PFSK-1 (cell line): ENCODE data around the gene LRRC30.

Experiments used
- FOXP2 ChIP-seq: optimal IDR thresholded peaks from 2 replicates; pipeline ENCODE3; 2011; ENCODE audit warnings: borderline replicate concordance, control low read depth, inconsistent platforms; ENCODE audit not compliant: insufficient read depth; ENCODE audit errors: extremely low read length, extremely low read depth
- POLR2AphosphoS5 ChIP-seq: IDR thresholded peaks from 2 replicates; pipeline ENCODE4 v1.6.1; 2012; ENCODE audit warnings: low read depth, mild to moderate bottlenecking, control low read depth, low read length, moderate library complexity
- REST ChIP-seq, 2 experiments: IDR thresholded peaks; 2 replicates each; pipeline versions ENCODE4 v1.6.1 to v1.8.0; 2011 to 2012; ENCODE audit warnings: low read depth in 2 of 2, low read length in 2 of 2, control low read depth in 1 of 2, inconsistent platforms in 1 of 2, mild to moderate bottlenecking in 1 of 2, moderate library complexity in 1 of 2; ENCODE audit not compliant: insufficient read depth in 1 of 2
- SIN3A ChIP-seq: IDR thresholded peaks from 2 replicates; pipeline ENCODE4 v1.6.1; 2012; ENCODE audit warnings: mild to moderate bottlenecking, low read length, moderate library complexity, borderline replicate concordance; ENCODE audit not compliant: insufficient read depth
- TAF1 ChIP-seq: IDR thresholded peaks from 2 replicates; pipeline ENCODE4 v1.6.1; 2012; ENCODE audit warnings: low read length, control low read depth, borderline replicate concordance; ENCODE audit not compliant: insufficient read depth

The LRRC30 gene

GRCh38 chr18:7221424-7222155 is 9.3 kb upstream of the LRRC30 start:
- no peak for TF ChIP-seq TAF1
- TF ChIP-seq SIN3A = no peak
- no peak for TF ChIP-seq REST (IDR thresholded peaks at IDR 0.05; ENCODE audit: insufficient read depth in 1 of 2, low read depth in 2 of 2, low read length in 2 of 2)
- no peak for TF ChIP-seq FOXP2
- no peak for TF ChIP-seq POLR2AphosphoS5

- TF ChIP-seq TAF1 (no peak), REST (IDR thresholded peaks at IDR 0.05; ENCODE audit: insufficient read depth in 1 of 2, low read depth in 2 of 2, low read length in 2 of 2) (no peak), POLR2AphosphoS5 (no peak), FOXP2 (no peak), SIN3A (no peak)
Measured at GRCh38 chr18:7224198-7224597, 6.7 kb upstream of the LRRC30 start.

- TF ChIP-seq REST (IDR thresholded peaks at IDR 0.05; ENCODE audit: insufficient read depth in 1 of 2, low read depth in 2 of 2, low read length in 2 of 2) = no peak
- no peak for TF ChIP-seq POLR2AphosphoS5
- TF ChIP-seq SIN3A = no peak
- no peak for TF ChIP-seq FOXP2
- no peak for TF ChIP-seq TAF1
Measured at GRCh38 chr18:7232218-7232617, 1.3 kb downstream of the LRRC30 start.

- no peak for TF ChIP-seq TAF1
- no peak for TF ChIP-seq SIN3A
- no peak for TF ChIP-seq FOXP2
Measured at GRCh38 chr18:7233134-7233810, 2.4 kb downstream of the LRRC30 start.

- no peak for TF ChIP-seq TAF1
- no peak for TF ChIP-seq REST (IDR thresholded peaks at IDR 0.05; ENCODE audit: insufficient read depth in 1 of 2, low read depth in 2 of 2, low read length in 2 of 2)
- no peak for TF ChIP-seq SIN3A
- no peak for TF ChIP-seq FOXP2
- TF ChIP-seq POLR2AphosphoS5 = no peak
Measured at GRCh38 chr18:7234091-7234490, 3.2 kb downstream of the LRRC30 start.
